B cell (primary cell): Measurements from ENCODE around the gene EXOC1. TPM values are rescaled to one million over a fixed set of nuclear protein-coding genes. Genes with fewer than 3 reads are reported as not detected.

Experiments used
- ATAC-seq: fragments of 200-7000 bp; cut with Tn5 transposase; one replicate; pipeline ENCODE4 v1.10.0; 2021; ENCODE audit warnings: low read depth, mild to moderate bottlenecking, moderate number of reproducible peaks, moderate library complexity
- CTCF ChIA-PET: fragments of 350-600 bp; sonication (Branson Sonifier 250); formaldehyde crosslinking; loops from one replicate; lab custom pipeline; 2021; ENCODE audit warnings: antibody characterized with exemption, inconsistent platforms; lab: Charles Lee
- POLR2A ChIA-PET: fragments of 350-600 bp; sonication (Branson Sonifier 250); formaldehyde crosslinking; loops from one replicate; lab custom pipeline; 2021; ENCODE audit warnings: antibody characterized with exemption; lab: Charles Lee
- DNase-seq: peaks from one replicate; pipeline ENCODE4 v3.0.0; 2013
- H2AFZ ChIP-seq: 2 replicates; pipeline ENCODE4 v1.6.1; 2012; ENCODE audit warnings: mild to moderate bottlenecking, low read depth, low read length; ENCODE audit not compliant: insufficient read depth, poor library complexity, severe bottlenecking
- H3K27ac ChIP-seq, 2 donors: 1 replicate in 1 of 2; 2 replicates in 1 of 2; pipeline ENCODE4 v1.5.1; 2012 to 2013; ENCODE audit warnings: low read length in 2 of 2, mild to moderate bottlenecking in 2 of 2, moderate library complexity in 1 of 2
- H3K27me3 ChIP-seq, 4 experiments: fragments of 200-600 bp in 1 of 4; sonication (generic) in 1 of 4; replicated peaks in 1 of 4; 1 replicate in 2 of 4; 2 replicates in 2 of 4; pipeline versions ENCODE4 v1.6.1 to v1.7.0; 2013 to 2016; ENCODE audit warnings: low read length in 3 of 4, mild to moderate bottlenecking in 2 of 4, mixed read lengths in 1 of 4, moderate library complexity in 1 of 4; ENCODE audit not compliant: insufficient read depth in 4 of 4, control insufficient read depth in 3 of 4; ENCODE audit errors: control extremely low read depth in 1 of 4
- H3K36me3 ChIP-seq, 2 experiments: replicated peaks in 1 of 2; 1 replicate in 1 of 2; 2 replicates in 1 of 2; pipeline versions ENCODE4 v1.6.1 to v1.7.1; 2013; ENCODE audit warnings: low read length in 1 of 2; ENCODE audit not compliant: insufficient read depth in 2 of 2, control insufficient read depth in 1 of 2; ENCODE audit errors: control extremely low read depth in 1 of 2, extremely low read depth in 1 of 2
- H3K4me1 ChIP-seq, 2 donors: fragments of 200-600 bp in 1 of 2; sonication (generic) in 1 of 2; 1 replicate in 1 of 2; 2 replicates in 1 of 2; pipeline versions ENCODE4 v1.5.1 to v1.6.1; 2013 to 2017; ENCODE audit warnings: low read length in 2 of 2; ENCODE audit not compliant: control insufficient read depth in 2 of 2, insufficient read depth in 2 of 2
- H3K4me2 ChIP-seq: replicated peaks from 2 replicates; pipeline ENCODE3; 2012; ENCODE audit warnings: mild to moderate bottlenecking, low read depth, low read length; ENCODE audit not compliant: poor library complexity, severe bottlenecking
- H3K4me3 ChIP-seq, 5 experiments: fragments of 200-600 bp in 1 of 5; sonication (generic) in 1 of 5; 1 replicate in 3 of 5; 2 replicates in 2 of 5; pipeline versions ENCODE4 v1.5.1 to v1.7.0; 2011 to 2016; ENCODE audit warnings: low read length in 4 of 5, mild to moderate bottlenecking in 4 of 5, low read depth in 2 of 5, control low read depth in 1 of 5, moderate library complexity in 1 of 5; ENCODE audit not compliant: insufficient read depth in 1 of 5; ENCODE audit errors: control extremely low read depth in 1 of 5, extremely low read depth in 1 of 5
- H3K79me2 ChIP-seq: fragments of 200-600 bp; sonication (generic); one replicate; pipeline ENCODE4 v1.6.0; 2016; ENCODE audit warnings: low read length; ENCODE audit not compliant: control insufficient read depth, insufficient read depth
- H3K9ac ChIP-seq: fragments of 200-600 bp; sonication (generic); 2 replicates; pipeline ENCODE4 v1.6.1; 2017; ENCODE audit warnings: mild to moderate bottlenecking, low read length, moderate library complexity
- H3K9me3 ChIP-seq, 3 donors: one replicate each; pipeline versions ENCODE4 v1.6.1 to v1.7.1; 2013; ENCODE audit warnings: low read length in 2 of 3; ENCODE audit not compliant: control insufficient read depth in 2 of 3, insufficient read depth in 1 of 3; ENCODE audit errors: control extremely low read depth in 1 of 3
- H4K20me1 ChIP-seq: 2 replicates; pipeline ENCODE4 v1.6.0; 2012; ENCODE audit warnings: mild to moderate bottlenecking, low read length; ENCODE audit not compliant: insufficient read depth, control insufficient read depth, poor library complexity, severe bottlenecking
- H3K27ac Mint-ChIP-seq: one replicate; pipeline ENCODE4 v1.8.0; 2021; ENCODE audit warnings: mixed read lengths
- H3K27me3 Mint-ChIP-seq: one replicate; pipeline ENCODE4 v1.8.0; 2021; ENCODE audit warnings: mixed read lengths
- H3K4me1 Mint-ChIP-seq: one replicate; pipeline ENCODE4 v1.8.0; 2021; ENCODE audit warnings: mixed read lengths
- H3K4me3 Mint-ChIP-seq: one replicate; pipeline ENCODE4 v1.8.0; 2021; ENCODE audit warnings: mixed read lengths
- H3K9me3 Mint-ChIP-seq: one replicate; pipeline ENCODE4 v1.8.0; 2022; ENCODE audit warnings: mixed read lengths; ENCODE audit not compliant: insufficient read depth
- EZH2 ChIP-seq: IDR thresholded peaks from 2 replicates; pipeline ENCODE4 v1.6.1; 2012; ENCODE audit warnings: borderline replicate concordance, low read depth, mild to moderate bottlenecking, moderate library complexity, low read length; ENCODE audit not compliant: insufficient read depth, poor library complexity, severe bottlenecking
- WGBS: methylation state at CpG from one replicate; pipeline ENCODE4 v1.1.5; 2013; ENCODE audit warnings: missing lambda C conversion rate; ENCODE audit not compliant: insufficient coverage; 5-methylcytosine and 5-hydroxymethylcytosine counted together
- intact Hi-C: fragments of 100-400 bp; cut with micrococcal nuclease; formaldehyde crosslinking; loops from one replicate; pipeline ENCODE4 v1.10.0; 2022
- polyA plus RNA-seq: library from polyadenylated mRNA; depleted of rRNA; stranded (reverse); fragments of >200 nt; gene quantifications from 2 replicates; pipeline ENCODE4 v1.2.3, GENCODE V29; 2012
- total RNA-seq, 2 donors: library from RNA; stranded (reverse); fragments of 120-200 nt in 1 of 2; gene quantifications; 1 replicate in 1 of 2; 2 replicates in 1 of 2; pipeline versions ENCODE4 v1.2.3 to v1.2.4, GENCODE V29; 2013 to 2022
- TF ChIP-seq, protein P1 (sequence below): fragments of 200-600 bp; IDR thresholded peaks from one replicate; pipeline ENCODE4 v1.8.0; 2022; ENCODE audit warnings: antibody characterized with exemption, mild to moderate bottlenecking

EXOC1 gene
- total and polyA plus RNA-seq, 2 donors (not counting 1 experiment from before 2014, with no cell fraction given), result 10.0 to 42.5 TPM

- no peak for ATAC-seq
- Mint-ChIP-seq H3K4me1 (no peaks in the 10 kb centered on the region), H3K9me3 (no peaks in the 10 kb centered on the region), H3K4me3 (no peak overlapping the region), H3K27me3 (peaks cover 45% of the 10 kb centered on the region), H3K27ac (no peak overlapping the region)
- POLR2A ChIA-PET, result no interaction called here
- Histone ChIP-seq H3K27me3 (peaks cover 0 to 2% (median 0%) of the 10 kb centered on the region in 4 experiments), H3K9ac (no peak overlapping the region), H3K4me2 (no peak overlapping the region), H3K79me2 (no peaks in the 10 kb centered on the region), H3K36me3 (no peaks in the 10 kb centered on the region), H3K4me1 (no peaks in the 10 kb centered on the region), H3K27ac (no peak overlapping the region), H3K9me3 (no peaks in the 10 kb centered on the region), H2AFZ (no peak overlapping the region), H3K4me3 (no peak overlapping the region), H4K20me1 (no peaks in the 10 kb centered on the region)
- no peak for TF ChIP-seq EZH2
- TF ChIP-seq, protein P1, sequence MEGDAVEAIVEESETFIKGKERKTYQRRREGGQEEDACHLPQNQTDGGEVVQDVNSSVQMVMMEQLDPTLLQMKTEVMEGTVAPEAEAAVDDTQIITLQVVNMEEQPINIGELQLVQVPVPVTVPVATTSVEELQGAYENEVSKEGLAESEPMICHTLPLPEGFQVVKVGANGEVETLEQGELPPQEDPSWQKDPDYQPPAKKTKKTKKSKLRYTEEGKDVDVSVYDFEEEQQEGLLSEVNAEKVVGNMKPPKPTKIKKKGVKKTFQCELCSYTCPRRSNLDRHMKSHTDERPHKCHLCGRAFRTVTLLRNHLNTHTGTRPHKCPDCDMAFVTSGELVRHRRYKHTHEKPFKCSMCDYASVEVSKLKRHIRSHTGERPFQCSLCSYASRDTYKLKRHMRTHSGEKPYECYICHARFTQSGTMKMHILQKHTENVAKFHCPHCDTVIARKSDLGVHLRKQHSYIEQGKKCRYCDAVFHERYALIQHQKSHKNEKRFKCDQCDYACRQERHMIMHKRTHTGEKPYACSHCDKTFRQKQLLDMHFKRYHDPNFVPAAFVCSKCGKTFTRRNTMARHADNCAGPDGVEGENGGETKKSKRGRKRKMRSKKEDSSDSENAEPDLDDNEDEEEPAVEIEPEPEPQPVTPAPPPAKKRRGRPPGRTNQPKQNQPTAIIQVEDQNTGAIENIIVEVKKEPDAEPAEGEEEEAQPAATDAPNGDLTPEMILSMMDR, result no peak
- intact Hi-C loops, result no loop called here
- DNase-seq, result no peak
- CTCF ChIA-PET, result no interaction called here
- WGBS, result 100% methylated on average over 2 of the region's 5 CpGs
Measured at GRCh38 chr4:55808632-55809031, 44.8 kb upstream of the EXOC1 start.

DNA sequence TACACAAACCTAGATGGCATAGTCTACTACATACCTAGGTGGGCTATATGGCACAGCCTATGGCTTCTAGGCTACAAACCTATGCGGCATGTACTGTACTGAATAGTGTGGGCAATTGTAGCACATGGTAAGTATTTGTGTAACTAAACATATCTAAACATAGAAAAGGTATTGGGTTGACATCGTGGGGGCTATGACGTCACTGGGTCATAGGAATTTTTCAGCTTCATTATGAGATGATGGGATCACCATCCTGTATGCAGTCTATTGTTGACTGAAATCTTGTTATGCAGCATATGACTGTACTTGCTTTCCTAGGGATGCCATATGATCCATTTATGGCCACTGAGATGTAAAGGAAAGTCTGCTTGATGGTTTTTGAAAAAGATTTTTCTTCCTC lies 35.8 kb upstream of the EXOC1 start:
- CTCF ChIA-PET, result no interaction called here
- 100% methylated on average over 2 of the region's 3 CpGs for WGBS
- no peak overlapping the region for H3K27ac ChIP-seq

More for the DNA sequence above, 35.8 kb upstream of the EXOC1 start:
- Mint-ChIP-seq H3K9me3 (no peaks in the 10 kb centered on the region), H3K4me1 (peaks cover 3% of the 10 kb centered on the region), H3K4me3 (no peak overlapping the region), H3K27ac (no peak overlapping the region), H3K27me3 (peaks cover 31% of the 10 kb centered on the region)
- Histone ChIP-seq H3K9me3 (no peaks in the 10 kb centered on the region), H3K27me3 (peaks cover 0 to 20% (median 8%) of the 10 kb centered on the region in 4 experiments), H3K4me1 (peaks cover 0 to 4% of the 10 kb centered on the region in 2 donors), H3K36me3 (no peaks in the 10 kb centered on the region), H3K79me2 (no peaks in the 10 kb centered on the region), H3K9ac (no peak overlapping the region), H3K4me2 (no peak overlapping the region), H4K20me1 (no peaks in the 10 kb centered on the region), H3K4me3 (no peak overlapping the region), H2AFZ (no peak overlapping the region)
- POLR2A ChIA-PET, result no interaction called here
- ATAC-seq (no peak), DNase-seq (no peak)
- intact Hi-C loops, result no loop called here
- TF ChIP-seq EZH2, result no peak
- TF ChIP-seq, protein P1, result no peak
